Stimulated activated CD8-positive, alpha-beta memory T cell treated with anti-CD3 and anti-CD28 coated beads, Interleukin-2, amount 100 ng/mL, for 1 hour (primary cell): Measurements from ENCODE around the gene AAGAB.

ENCODE experiments used
- DNase-seq, 2 donors: peaks; one replicate each; pipeline ENCODE4 v3.0.0-alpha.2; 2020; ENCODE audit warnings: low read depth in 2 of 2

Gene AAGAB

GRCh38 chr15:67208396-67208795 lies 46.1 kb downstream of the AAGAB start:
- no peak for DNase-seq

GRCh38 chr15:67207555-67208207 lies 46.8 kb downstream of the AAGAB start:
- no peak for DNase-seq

GRCh38 chr15:67202991-67203390 lies 51.5 kb downstream of the AAGAB start:
- no peak for DNase-seq

GRCh38 chr15:67202091-67202490 lies 52.4 kb downstream of the AAGAB start:
- DNase-seq: no peak

- no peak for DNase-seq
Measured at GRCh38 chr15:67201136-67201535, 53.3 kb downstream of the AAGAB start.

GRCh38 chr15:67199881-67200763 lies 54.3 kb downstream of the AAGAB start:
- no peak for DNase-seq

- no peak for DNase-seq
Measured at GRCh38 chr15:67199391-67199790, 55.1 kb downstream of the AAGAB start.

GRCh38 chr15:67198157-67198754 lies 56.2 kb downstream of the AAGAB start:
- no peak for DNase-seq

- no peak for DNase-seq
Measured at GRCh38 chr15:67197364-67197695, 57.1 kb downstream of the AAGAB start.

GRCh38 chr15:67196672-67197363 lies 57.6 kb downstream of the AAGAB start:
- DNase-seq: no peak

GRCh38 chr15:67196222-67196621 lies 58.2 kb downstream of the AAGAB start:
- DNase-seq: no peak

- no peak for DNase-seq
Measured at GRCh38 chr15:67195305-67195704, 59.2 kb downstream of the AAGAB start.

GRCh38 chr15:67194171-67195114 lies 60.0 kb downstream of the AAGAB start:
- DNase-seq: no peak

GRCh38 chr15:67193223-67193990 lies 61.1 kb downstream of the AAGAB start:
- no peak for DNase-seq

GRCh38 chr15:67192185-67192820 lies 62.2 kb downstream of the AAGAB start:
- DNase-seq: no peak

- DNase-seq: no peak
Measured at GRCh38 chr15:67190813-67191212, 63.6 kb downstream of the AAGAB start.

- DNase-seq: no peak
Measured at GRCh38 chr15:67190326-67190725, 64.1 kb downstream of the AAGAB start.

GRCh38 chr15:67189326-67190051 lies 65.0 kb downstream of the AAGAB start:
- DNase-seq: no peak

GRCh38 chr15:67188551-67189218 lies 65.8 kb downstream of the AAGAB start:
- DNase-seq: no peak
